ENCODE measurements around the gene RBMXL3.
"Not testable (repeated sequence)": the region's sequence is repeated elsewhere in the genome, so short reads cannot be mapped to it uniquely, and the experiment has no call there.

RBMXL3 gene

DNA sequence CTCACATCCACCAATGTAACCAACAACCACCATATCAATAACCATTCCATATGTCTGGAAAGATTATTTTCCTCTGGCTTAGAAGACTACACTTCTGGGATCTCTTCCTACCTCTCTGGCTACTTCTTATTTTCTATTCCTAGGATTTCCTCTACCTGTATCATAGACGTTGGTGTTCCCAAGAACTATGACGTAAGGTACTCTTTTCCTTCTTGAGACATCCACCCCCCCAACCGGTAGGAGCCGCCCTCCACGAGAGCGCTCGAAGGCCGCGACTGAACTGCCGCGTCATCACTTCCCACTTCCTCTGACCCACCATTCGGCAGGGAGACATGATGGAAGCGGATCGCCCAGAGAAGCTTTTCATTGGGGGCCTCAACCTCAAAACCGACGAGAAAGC, at the start of gene RBMXL3:
TSS of gene RBMXL3 (plus strand) at position 301 of the 400 bp plus-strand sequence. CDS start at position 333, 32 bp downstream.
- DNase-seq = no peak

DNA sequence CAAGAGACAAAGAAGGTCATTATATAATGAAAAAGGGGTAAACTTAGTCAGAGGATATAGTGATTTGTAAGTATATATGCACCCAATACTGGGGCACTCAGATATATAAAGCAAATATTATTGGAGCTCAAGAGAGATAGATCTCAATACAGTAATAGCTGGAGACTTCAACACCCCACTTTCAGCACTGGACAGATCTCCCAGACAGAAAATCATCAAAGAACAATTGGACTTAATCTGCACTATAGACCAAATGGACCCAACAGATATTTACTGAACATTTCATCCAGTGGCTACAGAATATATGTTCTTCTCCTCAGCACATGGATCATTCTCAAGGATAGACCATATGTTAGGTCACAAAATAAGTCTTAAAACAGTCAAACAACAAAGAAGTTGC, 47.2 kb upstream of the RBMXL3 start:
- DNase-seq = no peak

DNA sequence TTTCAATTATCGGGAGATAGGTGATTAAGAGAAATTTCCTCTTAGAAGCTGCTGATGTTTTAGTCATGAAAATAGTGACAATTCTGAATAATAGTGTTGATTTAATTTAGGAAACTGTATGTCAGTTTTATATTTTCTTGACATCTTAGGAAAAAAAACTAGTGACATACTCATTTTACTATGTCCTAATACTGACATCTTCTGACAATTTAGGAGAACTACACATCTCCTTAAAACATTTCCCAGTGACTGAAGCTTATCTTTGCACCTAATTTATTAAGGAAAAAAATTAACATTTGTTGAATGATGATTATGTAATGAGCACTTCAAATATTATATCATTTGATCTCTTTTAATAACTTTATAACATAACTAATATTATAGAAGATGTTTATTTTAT, 42.0 kb upstream of the RBMXL3 start:
- DNase-seq = no peak

DNA sequence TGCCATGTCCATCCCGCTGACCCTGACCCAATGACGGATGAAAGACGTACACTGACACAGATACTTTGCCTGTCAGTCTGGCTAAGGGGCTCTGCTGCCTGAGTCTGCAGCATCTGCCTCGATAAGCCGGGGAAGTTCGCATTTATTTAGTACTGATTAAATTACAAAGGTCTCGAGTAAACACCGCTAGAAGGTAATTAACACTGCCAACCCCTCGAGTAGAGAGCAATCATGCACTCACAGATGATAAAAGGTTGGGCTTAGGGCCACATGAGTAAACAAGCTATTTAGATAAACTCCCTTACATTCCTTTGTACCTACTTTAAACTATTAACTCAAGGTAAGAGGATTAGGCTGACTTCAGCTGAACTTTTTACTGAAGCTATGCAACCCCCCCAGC, 16.0 kb upstream of the RBMXL3 start:
- no peak for DNase-seq

DNA sequence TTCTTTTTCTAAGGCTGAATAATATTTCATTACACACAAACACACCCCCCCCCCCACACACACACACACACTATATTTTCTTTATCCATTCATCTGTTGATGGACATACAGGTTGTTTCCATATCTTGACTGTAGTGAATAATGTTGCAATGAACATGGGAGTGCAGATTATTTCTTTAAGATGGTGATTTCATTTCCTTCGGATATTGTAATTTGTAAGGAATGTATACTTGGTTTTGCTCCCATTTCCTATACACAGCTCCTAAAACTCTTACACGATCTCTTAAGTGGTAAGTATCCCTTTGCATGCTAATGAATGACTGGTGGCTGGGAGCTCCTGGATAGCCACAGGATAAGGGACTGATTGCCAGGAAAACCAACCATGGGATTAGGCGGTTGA, 14.7 kb upstream of the RBMXL3 start:
- DNase-seq = no peak

DNA sequence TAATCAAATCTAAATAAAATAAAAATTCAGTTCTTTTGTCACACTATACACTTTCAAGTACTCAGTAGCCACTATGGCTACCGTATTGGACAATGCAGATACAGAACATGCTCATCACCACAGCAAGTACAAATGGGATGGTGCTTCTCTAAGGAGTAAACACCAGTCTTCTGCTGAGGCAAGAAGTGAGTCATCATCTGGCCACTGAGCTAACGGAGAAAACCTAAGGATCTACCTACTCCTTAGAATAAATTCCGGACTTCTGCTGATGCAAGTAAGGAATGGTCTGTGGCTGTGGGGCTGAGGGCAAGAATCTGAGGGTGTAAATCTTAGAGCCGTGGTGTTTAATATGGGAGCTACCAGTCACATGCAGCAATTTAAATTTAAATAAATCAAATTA, 11.3 kb upstream of the RBMXL3 start:
- no peak for DNase-seq

DNA sequence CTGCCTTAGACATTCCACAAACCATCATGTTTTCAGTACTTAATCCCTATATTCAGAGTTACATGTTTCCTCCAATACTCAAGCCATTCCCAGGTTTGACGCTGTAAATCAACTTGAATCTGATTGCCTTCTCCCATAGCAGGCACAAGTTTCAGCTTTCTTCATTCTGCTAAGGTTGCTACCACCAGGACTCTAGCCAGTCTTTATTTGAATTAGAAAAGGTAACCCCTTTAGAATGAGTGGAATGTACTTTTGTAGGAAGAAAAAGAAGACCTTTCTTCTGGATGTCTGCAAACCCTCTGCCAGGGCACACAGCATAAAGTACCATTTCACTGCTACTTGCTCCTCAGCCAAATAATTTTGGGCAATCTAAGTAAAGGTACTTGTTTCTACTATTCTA, 10.7 kb upstream of the RBMXL3 start:
- no peak for DNase-seq

DNA sequence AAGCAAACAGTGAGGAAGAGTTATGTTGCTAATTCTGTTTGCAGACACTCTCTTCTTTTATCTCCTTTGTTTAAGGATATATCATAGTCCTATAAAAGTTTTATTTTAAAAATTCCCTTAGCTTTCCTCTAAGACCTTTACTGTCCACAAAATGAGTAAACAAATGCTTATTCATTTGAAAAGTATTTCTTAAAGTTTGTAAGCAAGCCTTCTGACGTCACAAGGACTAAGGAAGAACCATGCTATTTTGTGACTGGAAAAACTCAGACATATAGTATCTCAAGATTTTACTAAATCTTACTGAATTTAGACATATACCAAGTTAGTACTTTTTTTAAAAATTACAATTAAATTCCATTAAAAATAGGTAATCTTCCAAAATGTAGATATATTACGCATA, 5.2 kb upstream of the RBMXL3 start:
- DNase-seq = no peak

DNA sequence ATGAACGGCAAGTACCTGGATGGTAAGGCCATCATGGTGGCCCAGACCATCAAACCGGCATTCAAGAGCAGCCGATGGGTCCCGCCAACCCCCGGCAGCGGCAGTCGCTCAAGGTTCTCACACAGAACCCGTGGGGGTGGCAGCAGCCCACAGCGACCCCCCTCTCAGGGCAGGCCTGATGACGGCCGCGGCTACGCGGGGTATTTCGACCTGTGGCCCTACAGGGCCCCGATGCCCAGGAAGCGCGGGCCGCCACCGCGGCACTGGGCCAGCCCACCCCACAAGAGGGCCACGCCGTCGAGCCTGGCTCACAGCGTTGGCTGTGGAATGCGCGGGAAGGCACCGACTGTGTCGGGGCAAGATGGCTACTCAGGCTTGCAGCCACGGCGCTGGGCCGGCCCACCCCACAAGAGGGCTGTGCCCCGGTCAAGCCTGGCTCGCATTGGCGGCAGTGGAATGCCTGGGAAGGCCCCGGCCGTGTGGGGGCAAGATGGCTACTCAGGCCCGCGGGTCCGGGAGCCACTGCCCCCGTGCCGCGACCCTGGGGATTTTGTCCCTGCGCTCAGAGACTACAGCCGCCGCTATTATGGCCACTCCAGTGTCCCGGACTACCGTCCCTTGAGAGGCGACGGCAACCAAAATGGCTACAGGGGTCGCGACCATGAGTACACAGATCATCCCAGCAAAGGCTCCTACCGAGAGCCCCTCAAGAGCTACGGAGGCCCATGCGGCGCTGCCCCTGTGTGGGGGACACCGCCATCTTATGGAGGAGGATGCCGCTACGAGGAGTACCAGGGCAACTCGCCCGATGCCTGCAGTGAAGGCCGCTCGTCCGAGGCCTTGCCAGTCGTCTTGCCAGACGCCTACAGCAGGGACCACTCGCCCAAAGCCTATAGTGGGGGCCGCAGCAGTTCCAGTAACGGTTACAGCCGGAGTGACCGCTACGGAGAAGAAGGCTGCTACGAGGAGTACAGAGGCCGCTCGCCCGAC, 731 bp downstream of the RBMXL3 start:
- DNase-seq = no peak

DNA sequence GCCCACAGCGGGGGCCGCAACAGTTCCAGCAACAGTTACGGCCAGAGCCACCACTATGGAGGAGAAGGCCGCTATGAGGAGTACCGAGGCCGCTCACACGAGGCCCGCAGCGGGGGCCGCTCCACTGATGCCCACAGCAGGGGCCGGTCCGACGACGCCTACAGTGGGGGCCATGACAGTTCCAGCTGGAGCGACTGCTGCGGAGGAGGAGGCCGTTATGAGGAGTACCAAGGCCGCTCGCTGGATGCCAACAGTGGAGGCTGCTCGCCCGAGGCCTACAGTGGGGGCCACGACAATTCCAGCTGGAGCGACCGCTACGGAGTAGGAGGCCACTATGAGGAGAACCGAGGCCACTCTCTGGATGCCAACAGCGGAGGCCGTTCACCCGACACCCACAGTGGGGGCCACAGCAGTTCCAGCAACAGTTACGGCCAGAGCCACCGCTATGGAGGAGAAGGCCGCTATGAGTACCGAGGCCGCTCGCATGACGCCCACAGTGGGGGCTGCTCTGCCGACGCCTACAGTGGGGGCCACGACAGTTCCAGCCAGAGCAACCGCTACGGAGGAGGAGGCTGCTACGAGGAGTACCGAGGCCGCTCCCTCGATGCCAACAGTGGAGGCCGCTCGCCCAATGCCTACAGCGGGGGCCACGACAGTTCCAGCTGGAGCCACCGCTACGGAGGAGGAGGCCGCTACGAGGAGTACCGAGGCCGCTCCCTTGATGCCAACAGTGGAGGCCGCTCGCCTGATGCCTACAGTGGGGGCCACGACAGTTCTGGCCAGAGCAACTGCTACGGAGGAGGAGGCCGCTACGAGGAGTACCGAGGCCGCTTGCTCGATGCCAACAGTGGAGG, 1.7 kb downstream of the RBMXL3 start:
- no peak for DNase-seq

DNA sequence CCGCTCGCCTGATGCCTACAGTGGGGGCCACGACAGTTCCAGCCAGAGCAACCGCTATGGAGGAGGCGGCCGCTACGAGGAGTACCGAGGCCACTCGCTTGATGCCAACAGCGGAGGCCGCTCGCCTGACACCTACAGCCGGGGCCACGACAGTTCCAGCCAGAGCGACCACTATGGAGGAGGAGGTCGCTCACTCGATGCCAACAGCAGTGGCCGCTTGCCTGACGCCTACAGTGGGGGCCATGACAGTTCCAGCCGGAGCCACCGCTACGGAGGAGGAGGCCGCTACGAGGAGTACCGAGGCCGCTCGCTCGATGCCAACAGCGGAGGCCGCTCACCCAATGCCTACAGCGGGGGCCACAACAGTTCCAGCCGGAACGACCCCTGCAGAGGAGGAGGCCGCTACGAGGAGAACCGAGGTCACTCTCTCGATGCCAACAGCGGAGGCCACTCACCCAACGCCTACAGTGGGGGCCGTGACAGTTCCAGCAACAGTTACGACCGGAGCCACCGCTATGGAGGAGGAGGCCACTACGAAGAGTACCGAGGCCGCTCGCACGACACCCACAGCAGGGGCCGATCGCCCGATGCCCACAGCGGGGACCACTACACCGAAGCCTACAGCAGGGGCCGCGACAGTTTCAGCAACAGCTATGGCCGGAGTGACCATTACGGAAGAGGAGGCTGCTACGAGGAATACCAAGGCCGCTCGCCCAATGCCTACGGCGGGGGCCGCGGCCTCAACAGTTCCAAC, 2.5 kb downstream of the RBMXL3 start:
- DNase-seq = no peak

DNA sequence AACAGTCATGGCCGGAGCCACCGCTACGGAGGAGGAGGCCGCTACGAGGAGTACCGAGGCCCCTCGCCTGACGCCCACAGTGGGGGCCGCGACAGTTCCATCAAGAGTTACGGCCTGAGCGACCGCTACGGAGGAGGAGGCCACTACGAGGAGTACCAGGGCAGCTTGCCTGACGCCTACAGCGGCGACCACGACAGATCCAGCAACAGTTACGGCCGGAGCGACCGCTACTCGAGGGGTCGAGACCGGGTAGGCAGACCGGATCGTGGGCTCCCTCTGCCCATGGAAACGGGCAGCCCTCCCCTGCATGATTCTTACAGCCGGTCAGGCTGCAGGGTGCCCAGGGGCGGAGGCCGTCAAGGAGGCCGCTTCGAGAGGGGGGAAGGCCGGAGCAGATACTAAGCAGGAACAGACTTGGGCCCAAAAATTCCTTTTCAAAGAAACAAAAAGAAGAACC, 3.1 kb downstream of the RBMXL3 start:
- DNase-seq = no peak

DNA sequence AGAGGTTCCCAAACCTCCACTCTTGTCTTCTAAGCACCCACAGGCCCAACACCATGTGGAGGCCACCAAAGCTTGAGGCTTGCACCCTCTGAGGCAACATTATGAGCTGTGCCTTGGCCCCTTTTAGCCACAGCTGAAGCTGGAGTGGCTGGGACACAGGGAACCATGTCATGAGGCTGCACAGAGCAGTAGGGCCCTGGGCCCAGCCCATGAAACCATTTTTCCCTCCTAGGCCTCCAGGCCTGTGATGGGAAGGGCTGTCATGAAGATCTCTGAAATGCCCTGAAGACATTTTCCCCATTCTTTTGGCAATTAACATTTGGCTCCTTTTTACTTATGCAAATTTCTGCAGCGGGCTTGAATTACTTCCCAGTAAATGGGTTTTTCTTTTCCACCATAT, 14.8 kb downstream of the RBMXL3 start:
- no peak for DNase-seq

DNA sequence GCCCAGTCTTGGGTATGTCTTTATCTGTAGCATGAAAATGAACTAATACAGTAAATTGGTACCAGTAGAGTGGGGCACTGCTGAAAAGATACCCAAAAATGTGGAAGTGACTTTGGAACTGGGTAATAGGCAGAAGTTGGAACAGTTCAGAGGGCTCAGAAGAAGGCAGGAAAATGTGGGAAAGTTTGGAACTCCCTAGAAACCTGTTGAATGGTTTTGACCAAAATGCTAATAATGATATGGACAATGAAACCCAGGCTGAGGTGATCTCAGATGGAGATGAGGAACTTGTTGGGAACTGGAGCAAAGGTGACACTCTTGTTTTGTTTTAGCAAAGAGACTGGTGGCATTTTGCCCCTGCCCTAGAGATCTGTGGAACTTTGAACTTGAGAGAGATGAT, 20.3 kb downstream of the RBMXL3 start:
- not testable (repeated sequence) for DNase-seq

DNA sequence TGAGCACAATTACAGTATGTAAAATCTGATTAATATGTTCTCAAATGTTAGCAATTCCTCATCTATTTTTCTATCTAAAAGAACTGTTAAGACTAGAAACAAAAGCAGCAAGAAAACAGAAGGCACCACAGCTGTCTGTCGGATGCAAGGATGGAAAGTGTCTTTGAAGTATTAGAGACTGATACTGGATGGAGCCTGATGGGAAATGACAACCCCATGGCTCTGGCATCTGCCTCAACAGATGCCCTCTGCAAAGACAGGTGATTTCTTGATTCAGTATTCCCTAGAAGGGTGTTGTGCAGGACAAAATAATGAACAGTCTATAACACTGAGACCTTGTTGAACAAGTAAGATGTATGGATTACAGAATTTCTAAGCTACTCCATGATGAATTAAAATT, 24.9 kb downstream of the RBMXL3 start:
- DNase-seq = no peak

DNA sequence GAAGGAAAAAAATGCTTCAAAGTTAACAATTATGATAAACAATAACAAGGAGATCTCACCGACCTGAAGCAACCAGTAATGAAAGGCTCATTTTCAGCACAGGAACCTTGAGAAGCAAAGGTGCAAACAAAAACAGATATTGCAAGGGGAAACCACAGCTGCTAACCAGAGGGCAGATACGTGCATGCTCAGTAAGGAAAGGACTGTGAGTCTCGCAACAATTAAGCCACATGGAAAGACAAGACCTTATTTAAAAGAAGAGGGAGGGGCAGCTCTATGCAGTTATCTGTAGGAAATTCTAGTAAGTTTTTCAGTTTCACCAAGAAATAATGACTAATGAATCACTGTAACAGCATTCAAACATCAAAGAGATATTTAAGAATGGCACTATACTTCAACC, 25.4 kb downstream of the RBMXL3 start:
- DNase-seq = no peak

DNA sequence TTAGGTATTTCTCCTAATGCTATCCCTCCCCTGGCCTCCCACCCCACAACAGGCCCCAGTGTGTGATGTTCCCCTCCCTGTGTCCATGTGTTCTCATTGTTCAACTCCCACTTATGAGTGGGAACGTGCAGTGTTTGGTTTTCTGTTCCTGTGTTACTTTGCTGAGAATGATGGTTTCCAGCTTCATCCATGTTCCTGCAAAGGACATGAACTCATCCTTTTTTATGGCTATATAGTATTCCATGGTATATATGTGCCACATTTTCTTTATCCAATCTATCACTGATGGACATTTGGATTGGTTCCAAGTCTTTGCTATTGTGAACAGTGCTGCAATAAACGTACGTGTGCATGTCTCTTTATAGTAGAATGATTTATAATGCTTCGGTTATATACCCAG, 28.1 kb downstream of the RBMXL3 start:
- not testable (repeated sequence) for DNase-seq

DNA sequence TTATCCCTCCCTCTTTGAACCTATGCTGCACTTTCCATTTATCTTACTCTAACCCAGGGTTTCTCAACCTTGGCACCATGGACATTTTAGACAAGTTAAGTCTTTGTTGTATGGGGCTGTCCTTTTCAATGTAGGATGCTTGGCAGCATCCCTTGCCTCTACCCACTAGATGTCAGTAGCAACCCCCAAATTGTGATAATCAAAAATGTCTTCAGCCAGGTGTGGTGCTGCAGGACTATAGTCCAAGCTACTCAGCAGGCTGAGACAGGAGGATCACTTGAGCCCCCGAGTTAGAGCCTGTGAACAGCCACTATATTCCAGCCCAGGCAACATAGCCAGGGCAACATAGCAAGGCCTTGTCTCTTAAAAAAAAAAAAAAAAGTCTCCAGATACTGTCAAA, 37.7 kb downstream of the RBMXL3 start:
- no peak for DNase-seq

DNA sequence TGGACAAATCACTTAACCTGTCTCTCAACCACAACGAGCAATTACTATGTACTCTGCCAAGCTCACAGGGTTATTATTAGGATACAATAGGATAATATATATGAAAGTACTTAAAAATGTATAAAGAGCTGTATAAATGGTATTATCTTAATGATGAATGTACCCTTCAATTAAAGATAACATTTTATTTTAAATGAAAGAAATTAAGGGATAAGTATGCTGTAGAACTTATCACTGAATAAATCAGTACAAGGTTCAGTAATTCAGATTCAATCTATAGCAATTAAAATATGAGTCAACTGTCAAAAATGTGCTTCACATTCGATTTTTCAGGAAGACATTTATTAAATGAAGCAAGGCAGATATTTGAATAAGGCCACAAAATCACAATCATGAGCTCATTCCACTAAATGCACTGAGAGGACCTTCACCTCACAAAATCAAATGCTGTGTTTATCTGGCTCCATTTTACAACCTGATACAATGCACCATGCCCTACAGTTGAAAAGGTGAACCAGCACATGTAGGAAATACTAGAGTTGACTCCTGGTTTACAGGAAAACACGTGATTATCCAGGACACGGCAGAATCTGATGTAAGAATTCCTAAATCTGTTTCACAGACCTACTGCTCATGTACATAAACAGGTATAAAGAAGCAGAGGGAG, 40.3 kb downstream of the RBMXL3 start:
- no peak for DNase-seq

DNA sequence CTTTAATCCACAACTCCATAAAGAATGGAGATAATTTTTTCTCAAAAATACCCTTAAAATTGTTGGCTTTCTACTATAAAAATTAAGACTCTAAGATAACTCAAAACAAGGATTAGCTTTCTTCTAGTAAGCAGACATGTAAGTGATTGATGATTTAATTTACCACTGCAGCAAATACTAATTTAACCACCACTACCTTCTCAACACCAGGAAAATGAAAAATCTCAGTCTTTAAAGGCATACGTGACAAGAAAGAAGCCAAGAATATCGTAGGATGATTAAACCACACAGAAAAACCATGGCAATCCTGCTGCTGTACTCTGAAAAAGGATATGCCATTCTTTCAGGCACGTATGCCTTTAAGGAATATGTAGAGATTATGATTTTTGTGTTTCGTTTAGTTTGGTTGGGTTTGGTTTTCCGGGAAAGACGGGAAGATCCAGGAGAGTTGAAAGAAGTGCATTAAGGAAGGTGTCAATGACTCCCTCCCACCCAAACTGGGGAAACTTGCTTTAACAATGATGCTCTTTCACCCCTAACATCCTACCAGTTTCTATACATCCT, 43.8 kb downstream of the RBMXL3 start:
- no peak for DNase-seq

DNA sequence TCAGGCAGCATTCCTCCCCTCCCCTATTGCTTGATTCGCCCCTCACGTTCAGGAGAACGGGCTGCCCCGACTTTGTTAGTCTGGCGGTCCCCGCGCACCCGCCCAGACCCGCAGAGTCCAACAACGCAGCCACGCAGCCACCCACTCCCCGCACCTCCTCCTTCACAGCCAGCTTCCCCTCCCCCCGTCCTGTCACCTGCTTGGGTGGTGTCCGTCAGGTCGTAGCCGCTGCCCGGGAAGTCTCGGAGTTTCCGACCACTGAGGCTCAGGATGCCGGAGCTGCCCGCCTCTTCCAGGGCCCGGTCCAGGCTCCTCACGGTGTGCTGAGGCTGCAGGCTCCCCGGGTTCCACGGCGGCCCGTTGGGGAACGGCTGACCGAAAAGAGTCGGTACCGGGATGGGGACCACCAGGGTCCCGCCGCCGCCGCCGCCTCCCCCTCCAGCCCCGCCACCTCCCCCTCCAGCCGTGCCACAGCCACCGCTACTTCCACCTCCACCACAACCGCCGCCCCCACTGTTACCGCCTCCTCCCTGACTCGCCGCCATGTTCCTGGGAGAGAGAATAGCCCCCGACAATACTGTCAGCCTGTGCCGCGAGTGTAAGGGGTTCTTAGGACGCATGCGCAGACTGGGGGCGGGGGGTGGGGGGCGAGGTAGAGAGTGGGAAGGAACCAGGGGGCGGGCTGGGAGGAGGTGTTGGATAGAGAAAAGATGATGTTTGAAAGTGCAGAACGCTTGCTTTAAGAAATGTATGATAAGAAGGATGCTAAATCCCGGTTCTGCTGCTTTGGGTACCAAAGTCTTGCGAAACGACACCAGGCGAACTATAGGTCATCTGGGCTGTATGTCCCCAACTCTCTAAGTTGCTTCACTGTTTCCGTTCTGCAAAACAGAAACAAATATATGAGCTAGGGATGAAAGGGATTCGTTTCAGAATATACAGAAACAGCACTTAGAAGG, 44.6 kb downstream of the RBMXL3 start, which contains the start of gene LRCH2:
TSS of gene LRCH2 (minus strand) at position 600 of the 959 bp plus-strand sequence. CDS start at position 545, 55 bp downstream.
- no peak for DNase-seq
